AG04449 (cell line): Measurements from ENCODE around the gene SH3GL2.

ENCODE experiments used
- CTCF ChIA-PET: fragments of 350-600 bp; formaldehyde crosslinking; extraction: SDS; loops from one replicate; lab custom pipeline; 2021; ENCODE audit warnings: antibody characterized with exemption; lab: Yijun Ruan, JAX
- POLR2A ChIA-PET: fragments of 400-600, 350-600 bp; formaldehyde crosslinking; extraction: SDS; loops from one replicate; lab custom pipeline; 2020; ENCODE audit warnings: antibody characterized with exemption, inconsistent platforms; lab: Yijun Ruan, JAX
- DNase-seq: peaks from one replicate; pipeline ENCODE4 v3.0.0-alpha.2; 2010; ENCODE audit warnings: low read depth, low spot score
- H3K4me3 ChIP-seq: 2 replicates; pipeline ENCODE4 v1.5.1; 2011; ENCODE audit warnings: low read depth, mild to moderate bottlenecking, control low read depth, low read length
- CTCF ChIP-seq: IDR thresholded peaks from one replicate; pipeline ENCODE4 v1.5.1; 2011; ENCODE audit warnings: mild to moderate bottlenecking, moderate library complexity, low read length, control low read depth, inconsistent platforms; ENCODE audit not compliant: insufficient read depth; ENCODE audit errors: missing control alignments

SH3GL2 gene

GRCh38 chr9:17625644-17626388 lies 47.0 kb downstream of the SH3GL2 start:
- ChIA-PET CTCF (no interaction called here), POLR2A (no interaction called here)
- no peak for DNase-seq
- no peak overlapping the region for H3K4me3 ChIP-seq
- no peak for TF ChIP-seq CTCF

- DNase-seq = no peak
- H3K4me3 ChIP-seq = no peak overlapping the region
- CTCF ChIA-PET = no interaction called here
- POLR2A ChIA-PET = no interaction called here
- no peak for TF ChIP-seq CTCF
These were observed 48.8 kb downstream of the SH3GL2 start for GRCh38 chr9:17627641-17628040.

GRCh38 chr9:17628624-17629023 lies 49.8 kb downstream of the SH3GL2 start:
- H3K4me3 ChIP-seq = no peak overlapping the region
- CTCF ChIA-PET = no interaction called here
- no peak for DNase-seq
- no peak for TF ChIP-seq CTCF
- POLR2A ChIA-PET = no interaction called here

- no peak overlapping the region for H3K4me3 ChIP-seq
- ChIA-PET CTCF (no interaction called here), POLR2A (no interaction called here)
- DNase-seq = no peak
- TF ChIP-seq CTCF = no peak
These were observed 51.7 kb downstream of the SH3GL2 start for GRCh38 chr9:17630531-17630949.

GRCh38 chr9:17631396-17631795 lies 52.5 kb downstream of the SH3GL2 start:
- no peak for TF ChIP-seq CTCF
- ChIA-PET CTCF (no interaction called here), POLR2A (no interaction called here)
- H3K4me3 ChIP-seq = no peak overlapping the region
- DNase-seq = no peak

GRCh38 chr9:17632994-17633393 lies 54.1 kb downstream of the SH3GL2 start:
- ChIA-PET CTCF (no interaction called here), POLR2A (no interaction called here)
- no peak for TF ChIP-seq CTCF
- H3K4me3 ChIP-seq = no peak overlapping the region
- DNase-seq = no peak
